Smooth muscle cell (in vitro differentiated cells): ENCODE data around the gene ETNK2. TPM values are rescaled to one million over a fixed set of nuclear protein-coding genes. Genes with fewer than 3 reads are reported as not detected.

ENCODE experiments used
- DNase-seq: peaks from one replicate; lab custom pipeline; 2025; ENCODE audit not compliant: unreplicated experiment; lab: John Stamatoyannopoulos, UW
- H2AFZ ChIP-seq: fragments of 200-600 bp; sonication (generic); 2 replicates; pipeline ENCODE4 v1.6.0; 2016; ENCODE audit warnings: antibody characterized with exemption, low read depth, mild to moderate bottlenecking
- H3F3A ChIP-seq: fragments of 200-600 bp; sonication (generic); 2 replicates; pipeline ENCODE4 v1.6.0; 2017; ENCODE audit warnings: antibody characterized with exemption, low read depth
- H3K27ac ChIP-seq: fragments of 200-600 bp; sonication (generic); 2 replicates; pipeline ENCODE4 v1.5.1; 2016; ENCODE audit warnings: low read depth, mild to moderate bottlenecking
- H3K27me3 ChIP-seq: fragments of 200-600 bp; sonication (generic); 2 replicates; pipeline ENCODE4 v1.6.1; 2016; ENCODE audit warnings: low read depth, mild to moderate bottlenecking
- H3K36me3 ChIP-seq: fragments of 200-600 bp; sonication (generic); 2 replicates; pipeline ENCODE4 v1.5.1; 2016; ENCODE audit warnings: low read depth
- H3K4me1 ChIP-seq: fragments of 200-600 bp; sonication (generic); 2 replicates; pipeline ENCODE4 v1.5.1; 2016; ENCODE audit warnings: low read depth
- H3K4me2 ChIP-seq: fragments of 200-600 bp; sonication (generic); 2 replicates; pipeline ENCODE4 v1.6.0; 2016; ENCODE audit warnings: mild to moderate bottlenecking
- H3K4me3 ChIP-seq: fragments of 200-600 bp; sonication (generic); 2 replicates; pipeline ENCODE4 v1.5.1; 2016; ENCODE audit warnings: mild to moderate bottlenecking
- H3K79me2 ChIP-seq: fragments of 200-600 bp; sonication (generic); 2 replicates; pipeline ENCODE4 v1.6.0; 2016; ENCODE audit warnings: low read depth, mild to moderate bottlenecking
- H3K9ac ChIP-seq: fragments of 200-600 bp; sonication (generic); 2 replicates; pipeline ENCODE4 v1.6.0; 2016; ENCODE audit warnings: low read depth
- H3K9me3 ChIP-seq: fragments of 200-600 bp; sonication (generic); replicated peaks from 2 replicates; pipeline ENCODE4 v1.5.1; 2016; ENCODE audit warnings: low read depth
- H4K20me1 ChIP-seq: fragments of 200-600 bp; sonication (generic); 2 replicates; pipeline ENCODE4 v1.6.0; 2016; ENCODE audit warnings: low read depth
- WGBS: methylation state at CpG from one replicate; pipeline ENCODE4 v1.1.7; 2016; ENCODE audit warnings: low lambda C conversion rate; 5-methylcytosine and 5-hydroxymethylcytosine counted together
- polyA plus RNA-seq: library from polyadenylated mRNA; unstranded; fragments of >200 nt; fragmentation: Nextera tagmentation; extraction: Ambion mirVana; gene quantifications from 2 replicates; pipeline ENCODE4 v1.2.1, GENCODE V29; 2016
- total RNA-seq: library from RNA; depleted of rRNA; stranded (reverse); fragments of >200 nt; gene quantifications from 2 replicates; pipeline ENCODE4 v1.2.3, GENCODE V29; 2014
- TF ChIP-seq, protein P1 (sequence below): fragments of 200-600 bp; sonication (generic); IDR thresholded peaks from 2 replicates; pipeline ENCODE4 v1.5.1; 2017; ENCODE audit warnings: borderline replicate concordance, mild to moderate bottlenecking, antibody characterized with exemption; ENCODE audit not compliant: insufficient read depth, poor library complexity, severe bottlenecking

Gene ETNK2
- total and polyA plus RNA-seq, 2 experiments from 2014 or later: 8.9 to 21.4 TPM

DNA sequence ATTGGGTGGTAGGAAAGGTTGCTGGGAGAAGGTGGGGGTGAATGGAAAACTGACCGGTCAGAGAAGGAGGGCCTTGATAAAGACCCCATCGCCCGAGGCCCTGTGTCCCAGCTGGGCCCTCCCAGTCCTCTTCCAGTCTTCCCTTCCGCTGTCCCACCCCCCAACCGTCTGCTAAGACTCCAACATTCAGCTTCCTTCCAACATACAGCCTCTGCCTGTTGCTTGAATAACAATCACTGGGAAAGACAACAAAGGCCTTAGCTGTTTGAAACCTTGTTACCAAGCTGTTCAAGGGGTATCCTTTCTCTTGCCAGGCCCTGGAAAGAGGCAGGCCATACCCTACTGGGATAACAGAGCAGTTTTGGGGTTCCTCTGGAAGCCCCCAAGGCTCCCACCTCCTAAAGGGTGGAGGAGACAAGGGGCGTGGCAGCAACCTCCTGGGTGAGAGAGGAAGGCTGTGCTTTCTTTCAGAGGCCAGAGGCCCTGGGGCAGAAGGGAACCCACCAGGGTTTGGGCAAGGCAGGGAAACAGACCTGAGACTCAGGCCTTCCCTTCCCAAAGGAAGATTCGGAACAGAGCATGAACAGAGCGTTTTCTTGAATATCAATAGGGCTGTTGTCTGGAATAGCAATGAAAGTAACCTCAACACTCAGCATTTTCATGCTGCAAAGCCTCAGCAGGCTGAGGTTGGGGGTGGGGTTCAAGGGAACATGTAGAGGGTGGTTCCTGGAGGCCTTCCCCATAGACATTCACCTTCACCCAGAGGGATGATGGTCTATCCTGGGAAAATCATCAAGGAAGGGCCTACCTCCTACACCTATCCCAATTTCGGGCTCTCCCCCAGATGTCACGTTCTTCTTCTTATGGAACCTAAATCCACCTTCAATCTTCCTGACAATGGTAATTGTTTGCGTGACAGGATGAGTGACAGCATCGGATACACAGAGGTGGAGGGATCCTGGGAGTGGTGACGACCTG, 4.1 kb downstream of the ETNK2 start:
- TF ChIP-seq, protein P1, sequence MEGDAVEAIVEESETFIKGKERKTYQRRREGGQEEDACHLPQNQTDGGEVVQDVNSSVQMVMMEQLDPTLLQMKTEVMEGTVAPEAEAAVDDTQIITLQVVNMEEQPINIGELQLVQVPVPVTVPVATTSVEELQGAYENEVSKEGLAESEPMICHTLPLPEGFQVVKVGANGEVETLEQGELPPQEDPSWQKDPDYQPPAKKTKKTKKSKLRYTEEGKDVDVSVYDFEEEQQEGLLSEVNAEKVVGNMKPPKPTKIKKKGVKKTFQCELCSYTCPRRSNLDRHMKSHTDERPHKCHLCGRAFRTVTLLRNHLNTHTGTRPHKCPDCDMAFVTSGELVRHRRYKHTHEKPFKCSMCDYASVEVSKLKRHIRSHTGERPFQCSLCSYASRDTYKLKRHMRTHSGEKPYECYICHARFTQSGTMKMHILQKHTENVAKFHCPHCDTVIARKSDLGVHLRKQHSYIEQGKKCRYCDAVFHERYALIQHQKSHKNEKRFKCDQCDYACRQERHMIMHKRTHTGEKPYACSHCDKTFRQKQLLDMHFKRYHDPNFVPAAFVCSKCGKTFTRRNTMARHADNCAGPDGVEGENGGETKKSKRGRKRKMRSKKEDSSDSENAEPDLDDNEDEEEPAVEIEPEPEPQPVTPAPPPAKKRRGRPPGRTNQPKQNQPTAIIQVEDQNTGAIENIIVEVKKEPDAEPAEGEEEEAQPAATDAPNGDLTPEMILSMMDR: no peak
- Histone ChIP-seq H3K4me2 (no peak overlapping the region), H3K79me2 (no peaks in the 10 kb centered on the region), H3F3A (no peaks in the 10 kb centered on the region), H3K4me3 (no peak overlapping the region), H2AFZ (no peak overlapping the region), H3K27me3 (no peaks in the 10 kb centered on the region), H3K9me3 (no peaks in the 10 kb centered on the region), H4K20me1 (no peaks in the 10 kb centered on the region), H3K4me1 (no peaks in the 10 kb centered on the region), H3K9ac (no peak overlapping the region), H3K36me3 (no peaks in the 10 kb centered on the region), H3K27ac (no peak overlapping the region)
- no peak for DNase-seq
- WGBS: 74% methylated on average over 13 of the region's 13 CpGs

DNA sequence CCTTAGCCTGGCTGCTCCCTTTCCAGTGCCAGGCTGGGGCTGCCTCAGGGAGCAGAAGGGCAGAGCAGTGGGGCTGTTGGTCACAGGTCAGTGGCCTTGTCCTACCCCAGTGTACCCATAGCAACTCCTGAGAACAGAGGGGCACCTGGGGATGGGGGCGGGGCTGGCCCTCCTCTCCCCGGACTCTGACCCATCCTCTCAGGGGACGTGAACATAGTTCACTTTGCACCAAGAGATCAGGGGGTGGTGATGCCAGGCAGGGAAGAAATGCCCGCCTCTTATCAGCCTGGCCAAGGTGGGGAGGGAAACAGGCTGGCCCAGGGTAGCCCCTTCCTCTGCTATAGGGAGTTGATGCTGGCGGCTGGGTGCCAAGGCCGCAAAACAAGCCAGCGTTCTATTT, 4.9 kb downstream of the ETNK2 start:
- no peak for DNase-seq
- Histone ChIP-seq H3K9me3 (no peaks in the 10 kb centered on the region), H3K4me3 (no peak overlapping the region), H3K27ac (no peak overlapping the region), H3K27me3 (no peaks in the 10 kb centered on the region), H3K4me1 (no peaks in the 10 kb centered on the region), H3F3A (no peaks in the 10 kb centered on the region), H3K4me2 (no peak overlapping the region), H3K79me2 (no peaks in the 10 kb centered on the region), H2AFZ (no peak overlapping the region), H3K9ac (no peak overlapping the region), H4K20me1 (no peaks in the 10 kb centered on the region), H3K36me3 (no peaks in the 10 kb centered on the region)
- WGBS: 93% methylated on average over 7 of the region's 7 CpGs
- TF ChIP-seq, protein P1: no peak

DNA sequence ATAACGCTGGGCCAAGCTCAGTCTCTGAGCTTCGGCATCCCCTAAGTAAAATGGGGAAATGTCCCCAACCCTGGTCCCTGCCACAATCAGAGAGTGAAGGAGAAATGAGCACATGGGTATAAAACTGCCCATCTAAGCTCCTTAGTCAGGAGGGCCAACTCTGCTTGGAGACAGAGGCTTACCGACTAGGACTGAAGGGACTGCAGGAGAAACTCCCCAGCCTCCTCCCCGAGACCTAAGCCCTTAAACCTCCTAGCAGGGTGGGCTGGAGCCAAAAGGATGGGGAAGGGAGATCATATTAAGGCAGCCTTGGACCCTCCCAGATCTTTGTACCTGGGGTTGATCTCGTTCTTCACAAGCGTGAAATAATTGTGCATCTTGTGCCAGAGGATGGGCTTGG, 5.5 kb downstream of the ETNK2 start:
- Histone ChIP-seq H2AFZ (no peak overlapping the region), H3K27me3 (no peaks in the 10 kb centered on the region), H4K20me1 (no peaks in the 10 kb centered on the region), H3K9ac (no peak overlapping the region), H3K4me2 (no peak overlapping the region), H3K27ac (no peak overlapping the region), H3K4me1 (no peaks in the 10 kb centered on the region), H3K9me3 (no peaks in the 10 kb centered on the region), H3K36me3 (no peaks in the 10 kb centered on the region), H3K79me2 (no peaks in the 10 kb centered on the region), H3F3A (no peaks in the 10 kb centered on the region), H3K4me3 (no peak overlapping the region)
- TF ChIP-seq, protein P1: no peak
- DNase-seq: no peak
- WGBS: 91% methylated on average over 6 of the region's 6 CpGs

DNA sequence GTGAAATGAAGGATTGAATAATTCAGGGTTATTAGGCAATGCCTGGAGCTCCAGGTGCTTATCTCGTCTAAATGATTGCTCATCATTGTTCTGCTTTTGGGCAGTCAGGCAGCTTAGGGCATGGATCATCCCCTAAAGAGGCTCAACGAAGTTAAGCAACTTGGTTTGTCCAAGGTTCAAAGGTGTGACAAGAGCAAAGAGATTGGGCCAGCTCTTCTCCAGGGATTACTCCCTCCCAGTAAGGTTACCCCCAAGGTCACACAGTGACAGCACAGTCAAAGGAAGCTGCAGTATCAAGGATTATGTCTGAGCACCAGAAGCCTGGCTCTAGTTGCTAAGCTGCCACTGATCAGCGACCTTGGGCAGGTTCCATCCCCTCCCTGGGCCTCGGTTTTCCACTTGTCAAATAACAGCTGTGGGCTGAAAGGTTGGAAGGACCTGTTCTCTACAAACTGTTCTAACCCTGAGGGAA, 6.8 kb downstream of the ETNK2 start:
- Histone ChIP-seq H3K9me3 (no peaks in the 10 kb centered on the region), H4K20me1 (no peaks in the 10 kb centered on the region), H3K79me2 (no peaks in the 10 kb centered on the region), H3K27me3 (no peaks in the 10 kb centered on the region), H2AFZ (no peak overlapping the region), H3K9ac (no peak overlapping the region), H3F3A (no peaks in the 10 kb centered on the region), H3K4me3 (no peak overlapping the region), H3K4me2 (no peak overlapping the region), H3K4me1 (no peaks in the 10 kb centered on the region), H3K36me3 (no peaks in the 10 kb centered on the region), H3K27ac (no peak overlapping the region)
- no peak for DNase-seq
- TF ChIP-seq, protein P1: no peak
- WGBS: 85% methylated on average over 4 of the region's 4 CpGs
